ENCODE results near the gene MPP3. TPM values are rescaled to one million over a fixed set of nuclear protein-coding genes. Genes with fewer than 3 reads are reported as not detected.
"Not testable (repeated sequence)": the region's sequence is repeated elsewhere in the genome, so short reads cannot be mapped to it uniquely, and the experiment has no call there.

MPP3 gene
- total and polyA plus RNA-seq, 4 donors, result 9.9 to 38.7 (median 24.6) TPM

DNA sequence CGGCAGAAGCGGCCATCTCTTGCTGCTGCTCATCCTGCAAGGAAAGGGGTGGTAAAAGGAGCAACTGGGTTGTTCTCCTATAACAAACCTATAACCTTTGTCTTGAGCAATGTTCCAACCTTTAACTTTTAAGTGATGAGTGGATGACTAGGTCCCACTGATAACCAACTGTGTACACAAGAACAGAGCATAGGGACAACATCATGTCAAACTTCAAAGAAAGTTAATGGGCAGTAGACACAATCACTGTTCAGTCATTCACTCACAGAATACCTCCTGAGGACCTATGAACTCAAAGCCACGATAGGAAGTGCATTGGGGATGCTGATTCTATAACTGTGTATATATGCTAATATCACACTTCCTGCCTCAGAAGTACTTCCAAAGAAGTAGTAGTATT is 31.1 kb downstream of the MPP3 start:
- Histone ChIP-seq H3K27me3 (ENCODE audit: control insufficient read depth in 3 of 3, insufficient read depth in 3 of 3, low read length in 2 of 3) (no peaks in the 10 kb centered on the region), H3K27ac (ENCODE audit: low read depth in 1 of 2, low read length in 1 of 2) (no peak overlapping the region), H3K9ac (ENCODE audit: insufficient read depth in 1 of 2, low read length in 2 of 2) (no peak overlapping the region), H3K36me3 (ENCODE audit: control insufficient read depth in 4 of 4, insufficient read depth in 4 of 4, low read length in 4 of 4) (peaks cover 0 to 16% (median 1%) of the 10 kb centered on the region in 4 donors), H3K4me1 (ENCODE audit: control insufficient read depth in 5 of 5, insufficient read depth in 5 of 5, low read length in 5 of 5) (no peaks in the 10 kb centered on the region), H3K9me3 (ENCODE audit: control insufficient read depth in 4 of 4, insufficient read depth in 3 of 4, low read length in 3 of 4) (no peaks in the 10 kb centered on the region), H3K4me3 (no peak overlapping the region)
- ATAC-seq (ENCODE audit: insufficient read depth, low FRiP score) (no peak), DNase-seq (no peak)
- 68 to 72% methylated on average over 3 of the region's 3 CpGs for whole genome bisulfite sequencing, 2 donors
- TF ChIP-seq, protein P1, sequence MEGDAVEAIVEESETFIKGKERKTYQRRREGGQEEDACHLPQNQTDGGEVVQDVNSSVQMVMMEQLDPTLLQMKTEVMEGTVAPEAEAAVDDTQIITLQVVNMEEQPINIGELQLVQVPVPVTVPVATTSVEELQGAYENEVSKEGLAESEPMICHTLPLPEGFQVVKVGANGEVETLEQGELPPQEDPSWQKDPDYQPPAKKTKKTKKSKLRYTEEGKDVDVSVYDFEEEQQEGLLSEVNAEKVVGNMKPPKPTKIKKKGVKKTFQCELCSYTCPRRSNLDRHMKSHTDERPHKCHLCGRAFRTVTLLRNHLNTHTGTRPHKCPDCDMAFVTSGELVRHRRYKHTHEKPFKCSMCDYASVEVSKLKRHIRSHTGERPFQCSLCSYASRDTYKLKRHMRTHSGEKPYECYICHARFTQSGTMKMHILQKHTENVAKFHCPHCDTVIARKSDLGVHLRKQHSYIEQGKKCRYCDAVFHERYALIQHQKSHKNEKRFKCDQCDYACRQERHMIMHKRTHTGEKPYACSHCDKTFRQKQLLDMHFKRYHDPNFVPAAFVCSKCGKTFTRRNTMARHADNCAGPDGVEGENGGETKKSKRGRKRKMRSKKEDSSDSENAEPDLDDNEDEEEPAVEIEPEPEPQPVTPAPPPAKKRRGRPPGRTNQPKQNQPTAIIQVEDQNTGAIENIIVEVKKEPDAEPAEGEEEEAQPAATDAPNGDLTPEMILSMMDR (IDR thresholded peaks at IDR 0.05; ENCODE audit: control extremely low read depth, extremely low read depth), result no peak

GRCh38 chr17:43800736-43801135 is 32.2 kb downstream of the MPP3 start:
- WGBS, 2 donors, result 94 to 95% methylated on average over 3 of the region's 3 CpGs

DNA sequence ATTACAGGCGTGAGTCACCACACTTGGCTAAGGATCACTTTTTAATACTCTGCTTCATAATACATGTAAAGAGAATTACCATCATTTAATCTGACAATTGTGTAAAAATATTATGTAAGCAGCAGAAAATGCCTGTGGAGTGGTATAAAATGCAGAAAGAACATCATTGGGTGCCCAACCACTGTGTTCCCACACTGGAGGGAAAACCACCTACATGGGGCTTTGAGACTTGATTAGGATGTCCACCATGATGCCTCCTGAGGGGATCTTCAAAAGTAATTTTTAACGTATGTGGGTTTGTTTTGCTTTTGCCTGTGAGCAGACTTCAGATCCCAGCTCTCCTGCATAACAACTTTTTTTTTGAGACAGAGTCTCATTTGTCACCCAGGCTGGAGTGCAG is 33.9 kb downstream of the MPP3 start:
- H3K9ac ChIP-seq (ENCODE audit: insufficient read depth in 1 of 2, low read length in 2 of 2), result no peak overlapping the region
- H3K36me3 ChIP-seq (ENCODE audit: control insufficient read depth in 4 of 4, insufficient read depth in 4 of 4, low read length in 4 of 4), result peaks cover 0 to 14% (median 1%) of the 10 kb centered on the region in 4 donors
- TF ChIP-seq, protein P1 (IDR thresholded peaks at IDR 0.05; ENCODE audit: control extremely low read depth, extremely low read depth), result no peak
- H3K4me1 ChIP-seq (ENCODE audit: control insufficient read depth in 5 of 5, insufficient read depth in 5 of 5, low read length in 5 of 5), result no peaks in the 10 kb centered on the region
- H3K27ac ChIP-seq (ENCODE audit: low read depth in 1 of 2, low read length in 1 of 2), result no peak overlapping the region
- no peak for ATAC-seq (ENCODE audit: insufficient read depth, low FRiP score)
- DNase-seq, result no peak
- H3K9me3 ChIP-seq (ENCODE audit: control insufficient read depth in 4 of 4, insufficient read depth in 3 of 4, low read length in 3 of 4), result no peaks in the 10 kb centered on the region
- H3K4me3 ChIP-seq, result no peak overlapping the region
- WGBS, 2 donors, result 90 to 92% methylated on average over 2 of the region's 2 CpGs
- no peaks in the 10 kb centered on the region for H3K27me3 ChIP-seq (ENCODE audit: control insufficient read depth in 3 of 3, insufficient read depth in 3 of 3, low read length in 2 of 3)

More at GRCh38 chr17:43800736-43801135, 32.2 kb downstream of the MPP3 start:
- Histone ChIP-seq H3K4me3 (no peak overlapping the region), H3K9ac (ENCODE audit: insufficient read depth in 1 of 2, low read length in 2 of 2) (no peak overlapping the region), H3K36me3 (ENCODE audit: control insufficient read depth in 4 of 4, insufficient read depth in 4 of 4, low read length in 4 of 4) (peaks cover 0 to 16% (median 1%) of the 10 kb centered on the region in 4 donors), H3K9me3 (ENCODE audit: control insufficient read depth in 4 of 4, insufficient read depth in 3 of 4, low read length in 3 of 4) (no peaks in the 10 kb centered on the region), H3K27ac (ENCODE audit: low read depth in 1 of 2, low read length in 1 of 2) (no peak overlapping the region), H3K27me3 (ENCODE audit: control insufficient read depth in 3 of 3, insufficient read depth in 3 of 3, low read length in 2 of 3) (no peaks in the 10 kb centered on the region), H3K4me1 (ENCODE audit: control insufficient read depth in 5 of 5, insufficient read depth in 5 of 5, low read length in 5 of 5) (no peaks in the 10 kb centered on the region)
- no peak for DNase-seq
- TF ChIP-seq, protein P1 (IDR thresholded peaks at IDR 0.05; ENCODE audit: control extremely low read depth, extremely low read depth), result no peak
- ATAC-seq (ENCODE audit: insufficient read depth, low FRiP score), result no peak

- not testable (repeated sequence) for H3K27ac ChIP-seq (ENCODE audit: low read depth in 1 of 2, low read length in 1 of 2); H3K4me3 ChIP-seq; H3K4me1 ChIP-seq (ENCODE audit: control insufficient read depth in 5 of 5, insufficient read depth in 5 of 5, low read length in 5 of 5); DNase-seq; H3K27me3 ChIP-seq (ENCODE audit: control insufficient read depth in 3 of 3, insufficient read depth in 3 of 3, low read length in 2 of 3); ATAC-seq (ENCODE audit: insufficient read depth, low FRiP score); H3K9me3 ChIP-seq (ENCODE audit: control insufficient read depth in 4 of 4, insufficient read depth in 3 of 4, low read length in 3 of 4); H3K9ac ChIP-seq (ENCODE audit: insufficient read depth in 1 of 2, low read length in 2 of 2)
- peaks cover 0 to 14% (median 1%) of the 10 kb centered on the region in 4 donors for H3K36me3 ChIP-seq (ENCODE audit: control insufficient read depth in 4 of 4, insufficient read depth in 4 of 4, low read length in 4 of 4)
- 79 to 96% methylated on average over 8 of the region's 9 CpGs for WGBS, 2 donors
Measured at GRCh38 chr17:43798024-43798423, 34.9 kb downstream of the MPP3 start.

- H3K27ac ChIP-seq (ENCODE audit: low read depth in 1 of 2, low read length in 1 of 2); H3K27me3 ChIP-seq (ENCODE audit: control insufficient read depth in 3 of 3, insufficient read depth in 3 of 3, low read length in 2 of 3); H3K9ac ChIP-seq (ENCODE audit: insufficient read depth in 1 of 2, low read length in 2 of 2); H3K9me3 ChIP-seq (ENCODE audit: control insufficient read depth in 4 of 4, insufficient read depth in 3 of 4, low read length in 3 of 4); H3K4me3 ChIP-seq; H3K36me3 ChIP-seq (ENCODE audit: control insufficient read depth in 4 of 4, insufficient read depth in 4 of 4, low read length in 4 of 4); DNase-seq; ATAC-seq (ENCODE audit: insufficient read depth, low FRiP score); H3K4me1 ChIP-seq (ENCODE audit: control insufficient read depth in 5 of 5, insufficient read depth in 5 of 5, low read length in 5 of 5): not testable (repeated sequence)
- WGBS, 2 donors, result 93 to 96% methylated on average over 4 of the region's 4 CpGs
Measured at GRCh38 chr17:43792668-43793067, 40.3 kb downstream of the MPP3 start.

Data from lung (tissue), 12 donors.